Measurements from ENCODE around the gene DDN.
A peak's percentile ranks its signal among the peaks of the same experiment; 100 is the strongest.

Gene DDN

GRCh38 chr12:49010092-49010668, 11.0 kb upstream of the DDN start:
- no peak for DNase-seq (ENCODE audit: low spot score)
- TF ChIP-seq, protein P1, sequence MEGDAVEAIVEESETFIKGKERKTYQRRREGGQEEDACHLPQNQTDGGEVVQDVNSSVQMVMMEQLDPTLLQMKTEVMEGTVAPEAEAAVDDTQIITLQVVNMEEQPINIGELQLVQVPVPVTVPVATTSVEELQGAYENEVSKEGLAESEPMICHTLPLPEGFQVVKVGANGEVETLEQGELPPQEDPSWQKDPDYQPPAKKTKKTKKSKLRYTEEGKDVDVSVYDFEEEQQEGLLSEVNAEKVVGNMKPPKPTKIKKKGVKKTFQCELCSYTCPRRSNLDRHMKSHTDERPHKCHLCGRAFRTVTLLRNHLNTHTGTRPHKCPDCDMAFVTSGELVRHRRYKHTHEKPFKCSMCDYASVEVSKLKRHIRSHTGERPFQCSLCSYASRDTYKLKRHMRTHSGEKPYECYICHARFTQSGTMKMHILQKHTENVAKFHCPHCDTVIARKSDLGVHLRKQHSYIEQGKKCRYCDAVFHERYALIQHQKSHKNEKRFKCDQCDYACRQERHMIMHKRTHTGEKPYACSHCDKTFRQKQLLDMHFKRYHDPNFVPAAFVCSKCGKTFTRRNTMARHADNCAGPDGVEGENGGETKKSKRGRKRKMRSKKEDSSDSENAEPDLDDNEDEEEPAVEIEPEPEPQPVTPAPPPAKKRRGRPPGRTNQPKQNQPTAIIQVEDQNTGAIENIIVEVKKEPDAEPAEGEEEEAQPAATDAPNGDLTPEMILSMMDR (IDR thresholded peaks at IDR 0.05; ENCODE audit: extremely low read depth, missing control alignments): no peak

- TF ChIP-seq, protein P1 (IDR thresholded peaks at IDR 0.05; ENCODE audit: extremely low read depth, missing control alignments): no peak
- DNase-seq (ENCODE audit: low spot score): no peak
Measured at GRCh38 chr12:49008943-49009342, 9.8 kb upstream of the DDN start.

DNA sequence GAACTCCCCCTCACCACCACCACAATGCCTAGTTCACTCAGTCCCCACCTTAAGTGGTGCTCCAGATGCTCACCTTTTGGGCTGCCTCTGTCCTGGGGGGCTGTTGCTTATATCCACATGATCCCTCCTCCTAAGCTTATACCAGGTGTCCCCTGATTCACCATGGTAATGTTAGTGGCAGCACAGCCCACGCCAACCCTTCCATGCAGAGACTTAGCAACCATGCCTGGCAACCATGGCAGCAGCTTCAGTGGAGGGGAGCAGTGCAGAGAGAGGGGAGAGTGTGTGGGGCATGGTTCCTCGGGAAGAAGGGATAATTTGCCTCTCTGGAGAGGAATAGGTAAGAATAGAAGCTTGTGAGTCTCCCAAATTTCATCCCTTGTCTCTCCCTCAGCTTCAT, 1.2 kb upstream of the DDN start:
- DNase-seq (ENCODE audit: low spot score): no peak
- TF ChIP-seq, protein P1 (IDR thresholded peaks at IDR 0.05; ENCODE audit: extremely low read depth, missing control alignments): no peak

- TF ChIP-seq, protein P1 (IDR thresholded peaks at IDR 0.05; ENCODE audit: extremely low read depth, missing control alignments): no peak
- DNase-seq (ENCODE audit: low spot score): peak; percentile 73
Measured at GRCh38 chr12:48998497-48999353, 450 bp downstream of the DDN start.

GRCh38 chr12:48997719-48998496, 1.3 kb downstream of the DDN start:
- peak; percentile 97 for DNase-seq (ENCODE audit: low spot score)

GRCh38 chr12:48996794-48997718, 2.1 kb downstream of the DDN start:
- DNase-seq (ENCODE audit: low spot score): peak; percentile 88
- TF ChIP-seq, protein P1 (IDR thresholded peaks at IDR 0.05; ENCODE audit: extremely low read depth, missing control alignments): peak; percentile 70

More at GRCh38 chr12:48997719-48998496, 1.3 kb downstream of the DDN start:
- TF ChIP-seq, protein P1 (IDR thresholded peaks at IDR 0.05; ENCODE audit: extremely low read depth, missing control alignments): no peak
